Natural killer cell (primary cell): Measurements from ENCODE around the gene WHRN. TPM values are rescaled to one million over a fixed set of nuclear protein-coding genes. Genes with fewer than 3 reads are reported as not detected.

ENCODE experiments used
- ATAC-seq, 3 donors: fragments of 150-1000 bp in 2 of 3; fragments of 200-7000 bp in 1 of 3; cut with Tn5 transposase; 1 replicate in 1 of 3; 2 replicates in 2 of 3; pipeline ENCODE4 v1.10.0; 2021; ENCODE audit warnings: mild to moderate bottlenecking in 2 of 3, moderate library complexity in 2 of 3
- DNase-seq, 2 donors: peaks; one replicate each; pipeline versions ENCODE4 v3.0.0 to v3.0.0-alpha.2; 2013 to 2021; ENCODE audit warnings: mixed read lengths in 1 of 2
- H3K27ac ChIP-seq: one replicate; pipeline ENCODE4 v1.5.1; 2013; ENCODE audit warnings: mild to moderate bottlenecking, low read length
- H3K27me3 ChIP-seq: one replicate; pipeline ENCODE4 v1.6.1; 2013; ENCODE audit warnings: low read length; ENCODE audit not compliant: control insufficient read depth, insufficient read depth
- H3K36me3 ChIP-seq: one replicate; pipeline ENCODE4 v1.6.1; 2013; ENCODE audit warnings: low read length; ENCODE audit not compliant: control insufficient read depth, insufficient read depth
- H3K4me1 ChIP-seq: one replicate; pipeline ENCODE4 v1.6.1; 2013; ENCODE audit warnings: low read length; ENCODE audit not compliant: control insufficient read depth, insufficient read depth
- H3K4me3 ChIP-seq: one replicate; pipeline ENCODE4 v1.5.1; 2013; ENCODE audit warnings: low read length
- H3K9me3 ChIP-seq: one replicate; pipeline ENCODE4 v1.6.1; 2013; ENCODE audit warnings: low read length; ENCODE audit not compliant: control insufficient read depth, insufficient read depth
- H3K27ac Mint-ChIP-seq, 2 donors: one replicate each; pipeline ENCODE4 v1.8.0; 2022; ENCODE audit warnings: mild to moderate bottlenecking in 2 of 2, mixed read lengths in 2 of 2, moderate library complexity in 1 of 2
- H3K27me3 Mint-ChIP-seq, 2 donors: one replicate each; pipeline ENCODE4 v1.8.0; 2022; ENCODE audit warnings: low read depth in 2 of 2, mixed read lengths in 2 of 2
- H3K36me3 Mint-ChIP-seq: one replicate; pipeline ENCODE4 v1.8.0; 2022; ENCODE audit warnings: mixed read lengths
- H3K4me1 Mint-ChIP-seq, 2 donors: one replicate each; pipeline ENCODE4 v1.8.0; 2022; ENCODE audit warnings: mixed read lengths in 2 of 2
- H3K4me3 Mint-ChIP-seq: one replicate; pipeline ENCODE4 v1.8.0; 2022; ENCODE audit warnings: mild to moderate bottlenecking, moderate library complexity, mixed read lengths
- H3K9me3 Mint-ChIP-seq, 2 donors: one replicate each; pipeline ENCODE4 v1.8.0; 2022; ENCODE audit warnings: mixed read lengths in 2 of 2
- CTCF ChIP-seq: fragments of 200-600 bp; IDR thresholded peaks from one replicate; pipeline ENCODE4 v1.8.0; 2022; ENCODE audit warnings: antibody characterized with exemption
- WGBS: methylation state at CpG from one replicate; pipeline ENCODE4 v1.1.7; 2013; ENCODE audit warnings: missing lambda C conversion rate; ENCODE audit not compliant: insufficient coverage; 5-methylcytosine and 5-hydroxymethylcytosine counted together
- intact Hi-C: fragments of 100-400 bp; cut with micrococcal nuclease; formaldehyde crosslinking; loops from one replicate; pipeline ENCODE4 v1.14.2; 2022
- total RNA-seq, 4 donors: library from RNA; stranded (reverse); fragments of 120-200 nt in 1 of 4; gene quantifications; one replicate each; pipeline versions ENCODE4 v1.2.3 to v1.2.4, GENCODE V29; 2013 to 2022

The WHRN gene
- total RNA-seq, 3 donors from 2014 or later (not counting 1 experiment from before 2014, with no cell fraction given) = 29.8 to 90.6 (median 36.8) TPM

- H3K27me3 Mint-ChIP-seq = peaks cover 0 to 13% of the 10 kb centered on the region in 2 donors
- no peak for TF ChIP-seq CTCF
- no peaks in the 10 kb centered on the region for H3K36me3 Mint-ChIP-seq
- DNase-seq (no peak), ATAC-seq (no peak)
- no peaks in the 10 kb centered on the region for H3K27me3 ChIP-seq
- peak overlapping the region; percentile 12 to 17 for H3K27ac Mint-ChIP-seq
- H3K9me3 ChIP-seq = no peaks in the 10 kb centered on the region
- H3K36me3 ChIP-seq = no peaks in the 10 kb centered on the region
- H3K4me1 Mint-ChIP-seq = peaks cover 0 to 17% of the 10 kb centered on the region in 2 donors
- intact Hi-C loops = no loop called here
- no peak overlapping the region for H3K27ac ChIP-seq
- no peak overlapping the region for H3K4me3 ChIP-seq
- no peak overlapping the region for H3K4me3 Mint-ChIP-seq
- 89% methylated on average over 4 of the region's 4 CpGs for WGBS
- H3K4me1 ChIP-seq = peaks cover 17% of the 10 kb centered on the region
- H3K9me3 Mint-ChIP-seq = no peaks in the 10 kb centered on the region
Observed at GRCh38 chr9:114480746-114481435, 24.4 kb downstream of the WHRN start.

- Mint-ChIP-seq H3K27me3 (peaks cover 0 to 16% of the 10 kb centered on the region in 2 donors), H3K4me3 (no peak overlapping the region), H3K27ac (no peak overlapping the region), H3K36me3 (no peaks in the 10 kb centered on the region), H3K9me3 (no peaks in the 10 kb centered on the region), H3K4me1 (peaks cover 6 to 18% of the 10 kb centered on the region in 2 donors)
- intact Hi-C loops = no loop called here
- Histone ChIP-seq H3K9me3 (no peaks in the 10 kb centered on the region), H3K36me3 (no peaks in the 10 kb centered on the region), H3K4me3 (no peak overlapping the region), H3K4me1 (peaks cover 19% of the 10 kb centered on the region), H3K27ac (no peak overlapping the region), H3K27me3 (no peaks in the 10 kb centered on the region)
- ATAC-seq = no peak
- 90% methylated on average over 6 of the region's 6 CpGs for WGBS
- no peak for TF ChIP-seq CTCF
- no peak for DNase-seq
Observed at GRCh38 chr9:114478871-114479270, 26.4 kb downstream of the WHRN start.

- no peak for TF ChIP-seq CTCF
- Histone ChIP-seq H3K9me3 (no peaks in the 10 kb centered on the region), H3K4me1 (peaks cover 19% of the 10 kb centered on the region), H3K36me3 (no peaks in the 10 kb centered on the region), H3K27me3 (no peaks in the 10 kb centered on the region), H3K27ac (no peak overlapping the region), H3K4me3 (no peak overlapping the region)
- Mint-ChIP-seq H3K27ac (no peak overlapping the region), H3K36me3 (no peaks in the 10 kb centered on the region), H3K27me3 (peaks cover 0 to 16% of the 10 kb centered on the region in 2 donors), H3K4me3 (no peak overlapping the region), H3K9me3 (no peaks in the 10 kb centered on the region), H3K4me1 (peaks cover 6 to 18% of the 10 kb centered on the region in 2 donors)
- no peak for ATAC-seq
- WGBS = 90% methylated on average over 11 of the region's 11 CpGs
- intact Hi-C loops = no loop called here
- DNase-seq = no peak
Observed at GRCh38 chr9:114478459-114478858, 26.8 kb downstream of the WHRN start.

- no peak overlapping the region for H3K4me3 ChIP-seq
- intact Hi-C loops = no loop called here
- H3K36me3 ChIP-seq = no peaks in the 10 kb centered on the region
- ATAC-seq = no peak
- H3K4me1 ChIP-seq = peaks cover 19% of the 10 kb centered on the region
- no peak overlapping the region for H3K27ac Mint-ChIP-seq
- peaks cover 6 to 18% of the 10 kb centered on the region in 2 donors for H3K4me1 Mint-ChIP-seq
- TF ChIP-seq CTCF = no peak
- no peaks in the 10 kb centered on the region for H3K36me3 Mint-ChIP-seq
- no peak overlapping the region for H3K27ac ChIP-seq
- no peak for DNase-seq
- no peaks in the 10 kb centered on the region for H3K9me3 Mint-ChIP-seq
- no peak overlapping the region for H3K4me3 Mint-ChIP-seq
- peaks cover 0 to 16% of the 10 kb centered on the region in 2 donors for H3K27me3 Mint-ChIP-seq
- WGBS = 94% methylated on average over 3 of the region's 3 CpGs
- no peaks in the 10 kb centered on the region for H3K9me3 ChIP-seq
- no peaks in the 10 kb centered on the region for H3K27me3 ChIP-seq
Observed at GRCh38 chr9:114477642-114478041, 27.6 kb downstream of the WHRN start.
